ENCODE data around the gene ZBTB37.
"Not testable (repeated sequence)": the region's sequence is repeated elsewhere in the genome, so short reads cannot be mapped to it uniquely, and the experiment has no call there.

GRCh38 chr1:173881117-173881516, 12.9 kb downstream of the ZBTB37 start:
- TF ChIP-seq CTCF (IDR thresholded peaks at IDR 0.05; ENCODE audit: low read length); EZH2 (IDR thresholded peaks at IDR 0.05; ENCODE audit: borderline replicate concordance, low read length): not testable (repeated sequence)

Data from OCI-LY1 (cell line).